Stimulated activated CD8-positive, alpha-beta memory T cell treated with anti-CD3 and anti-CD28 coated beads, Interleukin-7, amount 100 ng/mL, for 24 hours (primary cell): ENCODE results near the gene ASXL3.

Source experiments
- DNase-seq: peaks from one replicate; pipeline ENCODE4 v3.0.0-alpha.2; 2020; ENCODE audit warnings: low read depth

ASXL3 gene

DNA sequence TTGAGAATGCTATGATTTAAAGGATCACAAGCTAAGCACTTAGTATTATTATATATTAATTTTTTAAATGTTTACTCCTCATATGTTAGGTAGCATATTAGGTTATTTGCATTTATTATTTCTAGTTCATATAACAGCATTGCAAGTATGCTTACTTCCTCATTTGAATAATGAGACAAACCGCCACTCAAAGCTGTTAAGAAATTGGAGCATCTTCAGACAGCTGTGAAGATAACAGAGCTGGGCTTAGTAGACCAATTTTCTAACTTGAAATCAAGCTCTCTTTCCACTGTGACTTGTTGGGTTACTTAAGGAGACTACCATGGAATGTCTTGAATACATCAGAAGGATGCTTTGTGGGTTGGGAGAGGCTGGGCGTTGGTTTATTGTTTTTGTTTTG lies 139.3 kb downstream of the ASXL3 start:
- DNase-seq: no peak

DNA sequence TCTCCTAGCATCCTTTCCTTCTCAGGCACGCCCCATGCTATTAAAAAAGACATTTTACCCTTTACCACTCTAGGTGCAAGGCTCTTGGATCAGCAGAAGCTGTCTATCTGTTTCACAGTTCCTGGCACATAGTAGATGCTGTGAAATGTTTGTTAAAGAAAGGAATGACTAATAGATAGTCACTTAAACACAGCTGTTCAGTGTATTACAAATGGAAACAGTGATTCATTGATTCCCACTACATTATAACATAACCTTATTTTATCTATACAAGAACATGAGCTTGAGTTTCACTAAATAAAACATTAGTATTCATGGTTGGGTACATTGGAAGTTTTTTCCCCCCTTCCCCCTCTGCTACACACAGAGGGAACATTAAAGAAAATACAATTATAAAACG lies 142.1 kb downstream of the ASXL3 start:
- no peak for DNase-seq

- no peak for DNase-seq
Observed at GRCh38 chr18:33729556-33729955, 151.5 kb downstream of the ASXL3 start.

GRCh38 chr18:33733376-33733775 lies 155.4 kb downstream of the ASXL3 start:
- no peak for DNase-seq

DNA sequence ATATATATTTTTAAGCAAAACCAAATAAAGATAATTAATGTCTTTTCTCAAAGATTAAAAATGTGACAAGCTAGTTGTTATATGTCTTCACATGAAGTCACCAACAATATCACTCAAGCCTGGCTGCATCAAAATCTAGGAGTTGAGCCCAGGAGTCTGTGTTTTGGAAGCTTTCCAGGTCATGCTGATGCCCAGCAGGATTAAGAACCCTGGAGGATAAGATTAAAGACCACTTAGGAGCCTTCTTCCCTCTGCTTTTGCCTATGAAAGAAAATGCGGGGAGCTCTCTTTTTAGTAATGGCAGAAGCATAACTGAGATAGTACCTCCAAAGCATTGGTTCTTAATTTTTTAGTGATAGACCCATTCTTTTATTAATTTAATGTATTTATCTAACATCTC lies 157.4 kb downstream of the ASXL3 start:
- DNase-seq: no peak

- no peak for DNase-seq
Observed at GRCh38 chr18:33741760-33742159, 163.7 kb downstream of the ASXL3 start.

- no peak for DNase-seq
Observed at GRCh38 chr18:33744032-33744697, 166.1 kb downstream of the ASXL3 start.

DNA sequence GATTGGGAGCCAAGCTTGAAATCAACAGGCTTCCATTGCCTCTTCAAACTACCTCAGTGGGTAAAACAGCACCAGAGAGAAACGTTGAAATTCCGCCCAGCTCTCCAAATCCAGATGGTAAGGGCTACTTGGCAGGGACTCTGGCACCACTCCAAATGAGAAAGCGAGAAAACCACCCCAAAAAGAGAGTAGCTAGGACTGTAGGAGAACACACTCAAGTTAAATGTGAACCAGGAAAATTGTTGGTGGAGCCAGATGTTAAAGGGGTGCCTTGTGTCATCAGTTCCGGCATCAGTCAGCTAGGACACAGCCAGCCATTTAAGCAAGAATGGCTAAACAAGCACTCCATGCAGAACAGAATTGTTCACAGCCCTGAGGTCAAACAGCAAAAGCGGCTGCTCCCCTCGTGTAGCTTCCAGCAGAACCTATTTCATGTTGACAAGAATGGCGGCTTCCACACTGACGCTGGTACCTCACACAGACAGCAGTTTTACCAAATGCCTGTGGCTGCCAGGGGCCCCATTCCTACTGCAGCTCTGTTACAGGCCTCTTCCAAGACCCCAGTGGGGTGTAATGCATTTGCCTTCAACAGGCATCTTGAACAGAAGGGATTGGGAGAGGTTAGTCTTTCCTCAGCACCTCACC lies 167.3 kb downstream of the ASXL3 start:
- DNase-seq: no peak

GRCh38 chr18:33745871-33746545 lies 168.0 kb downstream of the ASXL3 start:
- DNase-seq: no peak

- DNase-seq: no peak
Observed at GRCh38 chr18:33749834-33750233, 171.8 kb downstream of the ASXL3 start.

DNA sequence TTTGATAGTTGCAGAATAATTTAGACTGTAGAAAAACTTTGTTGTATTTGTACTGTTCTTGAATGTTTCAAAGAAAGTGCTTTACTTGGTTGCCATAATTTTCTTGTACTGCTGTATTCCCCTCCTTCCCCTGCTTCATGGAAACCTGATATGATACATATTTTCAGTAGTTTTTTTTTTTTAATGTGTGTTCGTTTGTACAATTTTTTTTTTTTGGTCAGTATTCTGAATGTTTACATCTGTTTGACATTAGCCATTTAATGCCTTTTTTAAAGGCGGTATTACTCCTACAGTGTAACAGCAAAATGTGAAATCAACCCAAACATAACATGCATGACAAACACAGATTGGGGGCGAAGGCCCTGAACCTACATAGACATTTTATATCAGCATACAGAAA lies 172.3 kb downstream of the ASXL3 start:
- no peak for DNase-seq

- no peak for DNase-seq
Observed at GRCh38 chr18:33751613-33752221, 173.7 kb downstream of the ASXL3 start.

DNA sequence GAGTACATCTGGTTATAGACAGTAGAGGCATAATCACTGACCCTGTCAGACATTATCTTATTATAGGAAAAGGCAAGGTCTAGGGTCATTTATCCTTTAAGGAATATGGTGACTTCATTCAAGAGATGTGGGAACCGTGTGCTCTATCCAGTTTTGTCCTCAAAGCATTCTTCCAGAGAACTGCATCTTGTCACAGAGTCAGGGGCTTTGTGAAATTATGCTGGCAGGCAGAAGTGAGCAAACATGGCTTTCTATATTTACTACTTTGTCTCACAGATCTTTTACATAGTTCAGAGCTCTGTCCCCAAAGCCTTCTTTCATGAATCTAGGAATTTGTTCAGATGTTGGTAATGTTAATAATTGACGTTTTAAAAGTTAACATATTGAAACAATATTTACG lies 177.4 kb downstream of the ASXL3 start:
- no peak for DNase-seq

DNA sequence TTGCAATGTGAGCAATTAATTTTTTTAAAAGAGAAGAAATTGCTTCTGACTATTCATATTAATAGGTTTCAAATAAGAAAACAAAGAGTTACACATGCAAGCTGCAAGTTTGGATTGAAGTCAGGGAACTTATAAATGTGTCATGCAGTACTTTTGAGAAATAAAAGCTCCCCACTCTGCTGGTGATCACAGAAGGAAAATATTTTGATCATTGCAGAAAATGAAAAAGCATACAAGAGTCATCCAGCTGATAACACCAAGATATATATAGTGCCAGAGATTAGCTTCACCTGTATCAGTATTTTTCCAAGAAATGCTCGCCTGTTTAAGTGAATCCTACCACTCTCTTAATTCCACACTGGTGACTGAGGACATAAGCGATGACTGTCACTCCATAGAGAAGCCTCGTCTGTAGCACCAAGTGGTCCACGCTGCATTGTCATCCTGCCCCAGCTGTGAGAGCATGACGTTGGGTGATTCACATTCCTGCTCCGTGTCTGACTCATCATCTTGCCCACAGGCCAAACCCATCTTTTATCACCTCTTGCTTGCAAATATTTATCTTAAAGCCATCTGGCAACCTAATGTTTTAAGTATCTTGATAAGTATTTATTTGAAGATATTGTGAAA lies 178.0 kb downstream of the ASXL3 start:
- DNase-seq: no peak

DNA sequence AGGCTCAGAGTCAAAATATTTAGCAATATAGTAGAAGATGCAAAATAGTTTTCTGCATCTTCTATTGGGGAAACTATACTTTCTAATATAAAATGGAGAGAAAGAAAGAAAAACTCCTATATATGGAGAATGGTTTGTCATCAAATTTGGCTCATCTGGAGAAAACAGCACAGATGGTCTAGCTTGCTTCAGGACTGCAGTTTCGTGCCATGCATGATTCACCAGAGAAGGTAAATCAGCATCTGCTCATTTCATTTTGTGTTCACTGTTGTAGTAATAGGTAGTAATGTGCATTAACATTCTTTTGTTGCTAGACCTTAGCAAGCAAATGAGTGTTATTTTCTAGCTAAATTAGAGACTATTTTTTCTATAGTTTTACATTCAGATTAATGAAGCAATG lies 179.0 kb downstream of the ASXL3 start:
- no peak for DNase-seq

GRCh38 chr18:33761363-33761762 lies 183.3 kb downstream of the ASXL3 start:
- DNase-seq: no peak

DNA sequence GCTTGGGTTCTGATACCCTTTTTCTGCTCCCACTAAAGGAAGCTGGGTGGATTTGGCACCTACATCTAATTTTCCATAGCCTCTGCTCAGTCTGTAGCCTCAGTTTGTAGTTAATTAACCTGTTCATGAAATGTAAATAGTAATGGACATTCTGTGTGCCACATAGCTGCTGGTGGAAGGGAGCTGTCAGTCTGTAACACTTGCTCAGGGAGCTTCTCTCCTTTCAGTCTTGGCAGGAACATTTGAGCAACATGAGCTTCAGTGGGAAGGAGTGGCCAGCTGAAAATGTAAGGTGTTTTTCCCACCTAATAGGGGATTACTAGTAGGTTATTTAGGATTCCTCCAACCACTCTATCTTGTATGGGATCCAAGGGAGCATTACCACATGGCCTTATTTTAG lies 203.4 kb downstream of the ASXL3 start:
- no peak for DNase-seq
